Immature natural killer cell (primary cell): ENCODE data around the gene CEP120. TPM values are rescaled to one million over a fixed set of nuclear protein-coding genes. Genes with fewer than 3 reads are reported as not detected.
A peak's percentile ranks its signal among the peaks of the same experiment; 100 is the strongest.
"Not testable (repeated sequence)": the region's sequence is repeated elsewhere in the genome, so short reads cannot be mapped to it uniquely, and the experiment has no call there.

Source experiments
- DNase-seq, 3 donors: peaks; one replicate each; pipeline ENCODE4 v3.0.0; 2022; ENCODE audit warnings: mixed read lengths in 1 of 3
- H3K27ac Mint-ChIP-seq, 6 donors: one replicate each; pipeline ENCODE4 v1.8.0; 2020; ENCODE audit warnings: mixed read lengths in 6 of 6, mild to moderate bottlenecking in 5 of 6, inconsistent platforms in 4 of 6, moderate library complexity in 3 of 6
- H3K27me3 Mint-ChIP-seq, 3 donors: one replicate each; pipeline ENCODE4 v1.8.0; 2020 to 2021; ENCODE audit warnings: low read depth in 3 of 3, mild to moderate bottlenecking in 3 of 3, mixed read lengths in 3 of 3, moderate library complexity in 3 of 3, inconsistent platforms in 1 of 3
- H3K36me3 Mint-ChIP-seq, 3 donors: one replicate each; pipeline ENCODE4 v1.8.0; 2020; ENCODE audit warnings: mixed read lengths in 3 of 3, inconsistent platforms in 2 of 3, mild to moderate bottlenecking in 2 of 3
- H3K4me1 Mint-ChIP-seq, 2 donors: one replicate each; pipeline ENCODE4 v1.8.0; 2020; ENCODE audit warnings: inconsistent platforms in 2 of 2, mild to moderate bottlenecking in 2 of 2, mixed read lengths in 2 of 2, moderate library complexity in 1 of 2
- H3K4me3 Mint-ChIP-seq, 5 donors: one replicate each; pipeline ENCODE4 v1.8.0; 2020; ENCODE audit warnings: mild to moderate bottlenecking in 5 of 5, mixed read lengths in 5 of 5, inconsistent platforms in 3 of 5, moderate library complexity in 3 of 5
- H3K9me3 Mint-ChIP-seq, 6 donors: one replicate each; pipeline ENCODE4 v1.8.0; 2020; ENCODE audit warnings: mild to moderate bottlenecking in 6 of 6, mixed read lengths in 6 of 6, inconsistent platforms in 4 of 6, moderate library complexity in 3 of 6
- polyA plus RNA-seq, 3 donors: library from polyadenylated mRNA; unstranded; fragments of 300-500 nt; fragmentation: Illumina TruSeq; gene quantifications; one replicate each; pipeline ENCODE4 v1.2.3, GENCODE V29; 2021

CEP120 gene
- polyA plus RNA-seq = 10 to 100 TPM in 2 of 3 donors, 1 to 10 TPM in 1; 9.7 to 23.1 (median 11.6) TPM

- Mint-ChIP-seq H3K4me1 (peaks cover 9 to 20% of the 10 kb centered on the region in 2 donors), H3K4me3 (no peak within 1 kb of the TSS), H3K9me3 (no peaks in the 10 kb centered on the region), H3K36me3 (peaks cover 0 to 2% (median 0%) of the 10 kb centered on the region in 3 donors), H3K27me3 (peaks cover 2 to 14% (median 8%) of the 10 kb centered on the region in 3 donors), H3K27ac (peak within 1 kb of the TSS in 1 of 6 donors; percentile 96)
- DNase-seq = peak; percentile 96 to 98 (median 98)
These were observed at the start of gene CEP120 for GRCh38 chr5:123423278-123424149. Gene CEP120 (minus strand): TSS chr5:123423403. CDS start chr5:123422998, 405 bp downstream.

GRCh38 chr5:123472150-123472924, 49.1 kb upstream of the CEP120 start:
- H3K27me3 Mint-ChIP-seq = peaks cover 4 to 11% (median 7%) of the 10 kb centered on the region in 3 donors
- H3K36me3 Mint-ChIP-seq = peaks cover 0 to 3% (median 0%) of the 10 kb centered on the region in 3 donors
- H3K4me1 Mint-ChIP-seq = no peaks in the 10 kb centered on the region
- no peak for DNase-seq
- H3K9me3 Mint-ChIP-seq = peaks cover 0 to 2% (median under 1%) of the 10 kb centered on the region in 6 donors
- H3K4me3 Mint-ChIP-seq = no peak overlapping the region
- H3K27ac Mint-ChIP-seq = no peak overlapping the region

- H3K9me3 Mint-ChIP-seq = peaks cover 0 to 5% (median 1%) of the 10 kb centered on the region in 6 donors
- H3K4me1 Mint-ChIP-seq = no peaks in the 10 kb centered on the region
- no peak overlapping the region for H3K4me3 Mint-ChIP-seq
These were observed 48.2 kb upstream of the CEP120 start for GRCh38 chr5:123471385-123471784.

GRCh38 chr5:123466839-123467238, 43.6 kb upstream of the CEP120 start:
- not testable (repeated sequence) for DNase-seq, H3K27me3 Mint-ChIP-seq, H3K27ac Mint-ChIP-seq, H3K4me1 Mint-ChIP-seq, H3K9me3 Mint-ChIP-seq, H3K36me3 Mint-ChIP-seq, H3K4me3 Mint-ChIP-seq

More at GRCh38 chr5:123471385-123471784, 48.2 kb upstream of the CEP120 start:
- H3K27me3 Mint-ChIP-seq = peaks cover 7 to 11% (median 9%) of the 10 kb centered on the region in 3 donors
- no peak for DNase-seq
- no peak overlapping the region for H3K27ac Mint-ChIP-seq
- peaks cover 0 to 7% (median 0%) of the 10 kb centered on the region in 3 donors for H3K36me3 Mint-ChIP-seq

GRCh38 chr5:123460296-123460729, 37.1 kb upstream of the CEP120 start:
- DNase-seq = no peak
- H3K9me3 Mint-ChIP-seq = no peaks in the 10 kb centered on the region
- H3K4me3 Mint-ChIP-seq = no peak overlapping the region
- H3K27me3 Mint-ChIP-seq = peaks cover 0 to 3% (median 2%) of the 10 kb centered on the region in 3 donors
- H3K36me3 Mint-ChIP-seq = no peaks in the 10 kb centered on the region
- no peaks in the 10 kb centered on the region for H3K4me1 Mint-ChIP-seq
- no peak overlapping the region for H3K27ac Mint-ChIP-seq

GRCh38 chr5:123458994-123459393, 35.8 kb upstream of the CEP120 start:
- not testable (repeated sequence) for H3K4me1 Mint-ChIP-seq, DNase-seq, H3K36me3 Mint-ChIP-seq, H3K27ac Mint-ChIP-seq, H3K4me3 Mint-ChIP-seq, H3K9me3 Mint-ChIP-seq, H3K27me3 Mint-ChIP-seq

GRCh38 chr5:123456242-123456641, 33.0 kb upstream of the CEP120 start:
- Mint-ChIP-seq H3K27me3 (peaks cover 0 to 5% (median 2%) of the 10 kb centered on the region in 3 donors), H3K4me3 (no peak overlapping the region), H3K4me1 (no peaks in the 10 kb centered on the region), H3K9me3 (no peaks in the 10 kb centered on the region), H3K27ac (no peak overlapping the region), H3K36me3 (no peaks in the 10 kb centered on the region)
- DNase-seq = no peak

GRCh38 chr5:123455640-123456039, 32.4 kb upstream of the CEP120 start:
- Mint-ChIP-seq H3K9me3 (no peaks in the 10 kb centered on the region), H3K4me1 (no peaks in the 10 kb centered on the region), H3K27me3 (peaks cover 0 to 5% (median 2%) of the 10 kb centered on the region in 3 donors), H3K27ac (no peak overlapping the region), H3K4me3 (no peak overlapping the region), H3K36me3 (no peaks in the 10 kb centered on the region)
- DNase-seq = no peak

GRCh38 chr5:123455095-123455494, 31.9 kb upstream of the CEP120 start:
- Mint-ChIP-seq H3K36me3 (no peaks in the 10 kb centered on the region), H3K27ac (no peak overlapping the region), H3K27me3 (peaks cover 0 to 5% (median 2%) of the 10 kb centered on the region in 3 donors)

GRCh38 chr5:123454259-123454911, 31.2 kb upstream of the CEP120 start:
- H3K4me3 Mint-ChIP-seq = no peak overlapping the region
- no peaks in the 10 kb centered on the region for H3K9me3 Mint-ChIP-seq
- H3K36me3 Mint-ChIP-seq = no peaks in the 10 kb centered on the region
- no peaks in the 10 kb centered on the region for H3K4me1 Mint-ChIP-seq
- DNase-seq = no peak
- peaks cover 0 to 5% (median 2%) of the 10 kb centered on the region in 3 donors for H3K27me3 Mint-ChIP-seq
- no peak overlapping the region for H3K27ac Mint-ChIP-seq

More at GRCh38 chr5:123455095-123455494, 31.9 kb upstream of the CEP120 start:
- Mint-ChIP-seq H3K4me3 (no peak overlapping the region), H3K9me3 (no peaks in the 10 kb centered on the region), H3K4me1 (no peaks in the 10 kb centered on the region)
- DNase-seq = no peak

- Mint-ChIP-seq H3K4me3 (no peak overlapping the region), H3K4me1 (no peaks in the 10 kb centered on the region), H3K27me3 (peaks cover 0 to 7% (median 4%) of the 10 kb centered on the region in 3 donors), H3K9me3 (no peaks in the 10 kb centered on the region), H3K36me3 (no peaks in the 10 kb centered on the region), H3K27ac (no peak overlapping the region)
- no peak for DNase-seq
These were observed 29.2 kb upstream of the CEP120 start for GRCh38 chr5:123452401-123452800.

GRCh38 chr5:123451047-123451446, 27.8 kb upstream of the CEP120 start:
- no peaks in the 10 kb centered on the region for H3K4me1 Mint-ChIP-seq
- H3K27ac Mint-ChIP-seq = no peak overlapping the region
- H3K27me3 Mint-ChIP-seq = peaks cover 3 to 5% (median 4%) of the 10 kb centered on the region in 3 donors
- no peaks in the 10 kb centered on the region for H3K36me3 Mint-ChIP-seq
- no peak for DNase-seq
- H3K4me3 Mint-ChIP-seq = no peak overlapping the region
- H3K9me3 Mint-ChIP-seq = no peaks in the 10 kb centered on the region

- no peak for DNase-seq
- Mint-ChIP-seq H3K9me3 (peaks cover 0 to 2% (median 0%) of the 10 kb centered on the region in 6 donors), H3K27me3 (peaks cover 4 to 5% (median 4%) of the 10 kb centered on the region in 3 donors), H3K4me1 (no peaks in the 10 kb centered on the region), H3K4me3 (no peak overlapping the region), H3K27ac (no peak overlapping the region), H3K36me3 (no peaks in the 10 kb centered on the region)
These were observed 27.4 kb upstream of the CEP120 start for GRCh38 chr5:123450640-123451039.
